ENCODE results near the gene PID1. TPM values are rescaled to one million over a fixed set of nuclear protein-coding genes. Genes with fewer than 3 reads are reported as not detected.

Gene PID1
- total RNA-seq, 1 experiment from 2014 or later, result not detected

DNA sequence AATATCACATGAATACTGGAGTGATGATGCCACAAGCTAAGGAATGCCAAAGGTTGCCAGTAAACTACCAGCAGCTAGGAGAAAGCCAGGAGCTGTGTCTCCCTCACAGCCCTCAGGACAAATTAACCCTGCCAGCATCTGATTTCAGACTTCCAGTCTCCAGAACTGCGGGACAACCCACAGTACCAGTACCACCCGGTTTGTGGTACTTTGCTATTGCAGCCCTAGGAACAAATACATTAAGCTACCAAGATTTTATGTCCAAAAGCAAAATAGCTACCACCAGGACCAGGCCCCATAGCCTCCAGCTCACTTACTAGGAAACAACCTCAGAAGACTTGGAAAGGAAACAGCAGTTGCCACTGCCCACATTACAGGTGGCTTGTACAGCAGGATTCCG is 10.0 kb downstream of the PID1 start:
- no peak for DNase-seq (ENCODE audit: low spot score)

GRCh38 chr2:229257985-229258384 is 13.1 kb downstream of the PID1 start:
- no peak for DNase-seq (ENCODE audit: low spot score)

GRCh38 chr2:229256376-229256775 is 14.7 kb downstream of the PID1 start:
- DNase-seq (ENCODE audit: low spot score), result no peak

GRCh38 chr2:229254206-229254605 is 16.9 kb downstream of the PID1 start:
- no peak for DNase-seq (ENCODE audit: low spot score)

- no peak for DNase-seq (ENCODE audit: low spot score)
Measured at GRCh38 chr2:229252996-229253395, 18.1 kb downstream of the PID1 start.

DNA sequence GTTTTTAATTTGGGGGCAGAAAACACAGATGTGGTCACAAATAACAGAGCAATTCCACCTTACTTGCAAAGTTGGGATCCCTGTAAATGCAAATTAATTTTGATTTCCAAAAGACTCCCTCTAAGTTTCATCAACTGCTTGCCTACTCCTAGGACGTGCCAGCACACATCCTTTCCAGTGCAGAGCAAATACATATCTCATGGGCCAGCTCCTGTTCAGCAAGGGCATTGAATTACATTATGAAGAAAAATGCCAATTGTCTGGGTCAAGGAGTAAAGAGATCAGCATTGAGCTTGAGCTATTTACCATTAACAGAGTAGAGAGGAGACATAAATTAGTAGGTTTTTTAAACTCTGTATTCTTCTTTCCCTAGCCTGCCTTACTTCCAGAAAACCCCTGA is 18.8 kb downstream of the PID1 start:
- DNase-seq (ENCODE audit: low spot score), result no peak

DNA sequence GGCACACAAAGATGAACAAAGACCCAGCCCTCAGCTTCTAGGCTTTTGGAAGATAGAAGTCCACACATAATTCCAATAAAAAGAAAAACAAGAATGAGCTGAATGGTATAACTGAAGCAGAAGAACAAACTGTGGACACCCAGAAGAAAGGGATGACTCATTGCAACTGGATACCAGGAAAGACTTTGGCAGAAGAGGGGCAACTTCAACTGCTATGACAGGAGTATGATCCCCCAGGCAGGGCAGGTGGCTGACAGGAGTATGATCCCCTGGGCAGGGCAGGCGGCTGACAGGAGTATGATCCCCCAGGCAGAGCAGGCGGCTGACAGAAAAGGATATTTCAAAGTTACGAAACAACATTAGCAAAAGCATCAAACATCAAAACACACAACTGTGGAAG is 21.6 kb downstream of the PID1 start:
- DNase-seq (ENCODE audit: low spot score), result no peak

GRCh38 chr2:229246334-229246733 is 24.8 kb downstream of the PID1 start:
- DNase-seq (ENCODE audit: low spot score), result no peak

DNA sequence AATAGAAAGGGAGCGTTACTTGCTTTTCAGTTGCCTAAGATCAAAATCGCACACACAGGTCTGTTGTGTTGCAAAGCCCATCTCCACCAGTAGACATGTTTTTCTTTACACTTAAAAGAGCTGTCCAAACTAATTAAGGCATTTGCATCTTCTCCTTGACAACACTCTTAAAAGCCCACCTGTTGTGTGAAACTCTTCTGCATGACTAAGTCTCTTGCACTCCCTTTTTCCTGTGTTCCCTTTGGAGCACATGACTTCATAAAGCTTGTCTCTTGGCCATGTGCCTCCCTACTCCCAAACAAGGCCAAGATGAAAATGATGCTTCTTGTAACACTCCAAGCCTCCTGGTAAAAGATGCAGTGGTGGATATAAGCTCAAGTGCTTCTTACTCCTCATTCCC is 26.1 kb downstream of the PID1 start:
- DNase-seq (ENCODE audit: low spot score), result no peak

GRCh38 chr2:229243890-229244560 is 27.1 kb downstream of the PID1 start:
- DNase-seq (ENCODE audit: low spot score), result no peak

- no peak for DNase-seq (ENCODE audit: low spot score)
Measured at GRCh38 chr2:229240984-229241491, 30.0 kb downstream of the PID1 start.

- DNase-seq (ENCODE audit: low spot score), result no peak
Measured at GRCh38 chr2:229239021-229239420, 32.1 kb downstream of the PID1 start.

DNA sequence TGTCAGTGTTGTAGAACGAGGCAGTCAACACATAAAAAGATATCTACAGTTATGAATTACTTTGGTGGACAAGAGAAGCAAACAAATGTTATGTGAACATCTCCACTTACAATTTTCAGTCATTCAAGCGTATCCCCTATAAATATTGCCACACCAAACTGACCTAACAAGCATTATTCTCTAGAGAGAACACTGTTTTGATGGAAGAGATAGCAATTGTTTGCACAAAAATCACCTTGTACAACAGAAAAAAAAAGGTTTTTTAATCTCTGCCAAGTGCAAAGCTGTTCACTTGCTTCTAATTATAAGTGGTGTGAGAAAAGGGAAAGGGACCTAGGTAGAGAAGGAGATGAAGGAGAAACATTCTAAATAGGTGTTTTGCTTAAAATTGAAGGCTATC is 33.8 kb downstream of the PID1 start:
- DNase-seq (ENCODE audit: low spot score), result no peak

DNA sequence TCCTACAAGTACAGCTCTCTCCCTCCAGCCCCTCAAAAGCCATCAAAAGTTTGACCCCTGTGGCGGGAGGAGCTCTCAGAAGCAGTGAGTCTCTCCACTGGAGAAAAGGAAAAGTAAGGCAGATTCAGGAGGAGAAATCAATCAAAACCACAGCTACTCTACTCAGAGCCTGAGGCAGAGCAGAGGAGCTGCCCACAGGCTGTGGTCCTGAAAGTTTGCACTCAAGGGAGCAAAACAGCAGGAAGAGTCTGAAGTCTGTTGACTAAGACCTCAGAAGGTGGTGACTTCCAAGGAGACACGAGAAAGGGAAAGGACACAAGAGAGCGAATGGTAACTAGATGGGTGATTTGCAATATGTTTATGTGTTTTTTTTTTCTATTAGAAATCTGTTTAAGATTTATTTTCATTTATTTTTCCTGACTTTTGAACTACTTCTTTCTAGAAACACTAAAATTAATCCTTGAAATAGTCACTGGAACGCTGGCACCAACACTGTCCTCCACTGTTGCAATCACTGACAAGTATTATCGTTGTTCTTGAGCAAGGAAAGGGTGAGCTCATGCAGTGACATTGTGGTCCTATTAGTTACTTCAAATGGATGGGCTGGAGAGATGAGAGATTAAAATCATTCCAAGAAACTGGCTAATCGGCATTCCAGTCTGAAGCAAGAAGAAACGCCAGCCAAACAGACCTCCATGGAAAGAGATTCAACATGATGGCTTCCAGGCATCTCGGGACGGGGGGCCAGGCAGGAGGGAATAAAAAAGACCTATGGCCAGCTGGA is 35.8 kb downstream of the PID1 start:
- DNase-seq (ENCODE audit: low spot score), result no peak

- DNase-seq (ENCODE audit: low spot score), result no peak
Measured at GRCh38 chr2:229231885-229232284, 39.2 kb downstream of the PID1 start.

GRCh38 chr2:229231328-229231868 is 39.7 kb downstream of the PID1 start:
- no peak for DNase-seq (ENCODE audit: low spot score)

- DNase-seq (ENCODE audit: low spot score), result no peak
Measured at GRCh38 chr2:229230911-229231310, 40.2 kb downstream of the PID1 start.

- no peak for DNase-seq (ENCODE audit: low spot score)
Measured at GRCh38 chr2:229230256-229230655, 40.8 kb downstream of the PID1 start.

- no peak for DNase-seq (ENCODE audit: low spot score)
Measured at GRCh38 chr2:229226382-229226781, 44.7 kb downstream of the PID1 start.

DNA sequence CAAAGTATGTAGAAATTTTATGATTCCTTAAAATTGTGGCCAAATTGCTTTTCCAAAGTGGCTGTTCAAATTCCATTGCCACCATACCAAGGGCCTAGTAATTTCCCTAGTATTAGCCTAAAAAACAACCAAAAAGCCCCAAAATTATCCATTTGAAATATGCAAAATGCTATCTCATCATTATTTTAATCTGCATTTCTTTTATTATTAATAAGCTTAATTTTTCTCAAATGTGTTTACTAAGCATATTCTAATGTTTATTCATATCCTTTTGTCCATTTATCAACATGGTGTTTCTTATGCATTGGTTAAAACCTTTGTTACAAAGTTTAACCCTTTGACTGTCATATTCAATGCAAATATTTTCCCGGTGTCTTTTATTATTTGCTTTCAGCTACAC is 48.0 kb downstream of the PID1 start:
- DNase-seq (ENCODE audit: low spot score), result no peak

DNA sequence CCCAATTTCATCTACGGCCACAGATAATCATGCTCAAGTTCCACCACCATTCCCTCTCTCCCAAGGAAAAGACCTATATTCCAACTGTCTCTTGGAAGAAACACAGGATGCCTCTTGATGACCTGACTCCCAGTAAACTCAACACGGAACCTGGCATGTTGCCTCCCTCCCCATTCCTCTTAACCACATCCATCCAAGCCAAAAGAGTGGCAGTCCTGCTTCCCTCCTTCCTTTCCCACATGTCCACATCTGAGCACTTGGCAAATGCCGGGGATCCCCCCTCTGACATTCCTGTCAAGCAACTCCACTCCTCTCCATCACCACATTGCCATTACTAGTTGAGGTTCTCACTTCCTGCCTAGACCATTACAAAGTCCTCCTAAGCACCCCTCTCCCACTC is 49.4 kb downstream of the PID1 start:
- no peak for DNase-seq (ENCODE audit: low spot score)

DNA sequence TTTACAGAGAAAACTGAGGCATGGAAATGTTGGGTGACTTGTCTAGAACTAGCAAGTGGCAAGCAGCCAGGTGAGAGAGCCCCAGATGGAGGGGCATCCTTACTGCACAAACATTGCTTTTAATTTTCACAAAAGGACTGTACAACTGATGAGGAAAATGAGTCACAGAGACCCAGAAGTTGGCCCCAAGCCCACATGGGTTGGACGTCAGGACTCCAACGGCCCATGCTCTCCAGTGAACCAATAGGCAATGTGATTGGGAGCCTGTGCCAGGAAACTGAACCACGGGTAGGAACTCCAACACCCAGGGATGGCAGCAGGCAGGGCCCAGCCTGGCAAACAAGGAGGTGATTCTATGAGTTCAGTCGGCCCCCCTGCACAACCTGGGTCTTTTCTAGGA is 50.8 kb downstream of the PID1 start:
- no peak for DNase-seq (ENCODE audit: low spot score)

All from HT-29 (cell line).